A172 (cell line): Measurements from ENCODE around the gene TPD52L1. TPM values are rescaled to one million over a fixed set of nuclear protein-coding genes. Genes with fewer than 3 reads are reported as not detected.
A peak's percentile ranks its signal among the peaks of the same experiment; 100 is the strongest.

Source experiments
- DNase-seq: peaks from one replicate; pipeline ENCODE4 v3.0.0-alpha.2; 2015; ENCODE audit warnings: low spot score
- total RNA-seq: library from RNA; depleted of rRNA; stranded (reverse); fragments of >200 nt; shearing (Covaris generic); gene quantifications from 2 replicates; pipeline ENCODE4 v1.2.3, GENCODE V29; 2014; rRNA removed

Gene TPD52L1
- total RNA-seq, 1 experiment from 2014 or later = 2.9 TPM

GRCh38 chr6:125302840-125303511 is 149.4 kb downstream of the TPD52L1 start:
- DNase-seq = no peak

DNA sequence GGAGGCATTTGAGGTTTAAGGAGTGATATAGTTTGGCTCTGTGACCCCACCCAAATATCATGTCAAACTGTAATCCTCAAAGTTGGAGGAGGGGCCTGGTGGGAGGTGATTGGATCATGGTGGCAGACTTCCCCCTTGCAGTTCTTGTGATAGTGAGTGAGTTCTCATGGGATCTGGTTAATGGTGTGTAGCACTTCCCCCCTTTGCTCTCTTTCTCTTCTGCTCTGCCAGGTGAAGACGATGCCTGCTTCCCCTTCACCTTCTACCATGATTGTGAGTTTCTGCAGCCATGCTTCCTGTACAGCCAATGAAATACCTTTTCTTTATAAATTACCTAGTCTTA is 149.9 kb downstream of the TPD52L1 start:
- no peak for DNase-seq

- DNase-seq = no peak
Measured at GRCh38 chr6:125304970-125305660, 151.5 kb downstream of the TPD52L1 start.

GRCh38 chr6:125306756-125307149 is 153.2 kb downstream of the TPD52L1 start:
- no peak for DNase-seq

- DNase-seq = peak; percentile 17
Measured at GRCh38 chr6:125307150-125307838, 153.7 kb downstream of the TPD52L1 start.

- no peak for DNase-seq
Measured at GRCh38 chr6:125307964-125308615, 154.5 kb downstream of the TPD52L1 start.

DNA sequence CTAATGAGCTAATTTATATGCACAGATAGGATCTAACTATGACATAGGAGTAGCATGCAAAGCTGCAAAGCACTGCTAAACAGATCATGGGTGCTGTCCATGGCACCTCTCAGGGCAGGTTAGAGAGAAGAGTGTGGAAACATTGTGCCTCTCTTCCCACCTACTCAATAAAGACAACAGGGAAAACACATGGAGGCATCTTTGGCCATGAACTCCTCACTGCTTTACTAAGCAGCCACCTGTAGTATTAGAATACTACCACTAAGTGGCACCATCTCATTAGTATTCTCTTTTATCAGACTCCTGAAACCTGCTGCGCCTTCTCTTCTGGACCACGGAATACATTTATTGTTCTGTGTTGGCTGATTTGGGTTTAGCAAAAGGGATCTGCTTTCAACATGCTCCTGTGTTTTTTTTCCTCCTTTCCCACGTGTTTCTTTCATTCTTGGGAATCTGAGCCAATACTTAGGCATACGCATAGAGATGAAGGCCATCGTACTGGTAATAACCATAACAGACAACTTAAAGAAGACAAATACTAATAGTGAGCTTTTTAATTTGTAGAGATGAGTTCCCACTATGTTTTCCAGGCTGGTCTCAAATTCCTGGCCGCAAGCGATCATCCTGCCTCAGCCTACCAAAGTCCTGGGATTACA is 157.5 kb downstream of the TPD52L1 start:
- peak; percentile 60 for DNase-seq

- no peak for DNase-seq
Measured at GRCh38 chr6:125312478-125312877, 158.9 kb downstream of the TPD52L1 start.

DNA sequence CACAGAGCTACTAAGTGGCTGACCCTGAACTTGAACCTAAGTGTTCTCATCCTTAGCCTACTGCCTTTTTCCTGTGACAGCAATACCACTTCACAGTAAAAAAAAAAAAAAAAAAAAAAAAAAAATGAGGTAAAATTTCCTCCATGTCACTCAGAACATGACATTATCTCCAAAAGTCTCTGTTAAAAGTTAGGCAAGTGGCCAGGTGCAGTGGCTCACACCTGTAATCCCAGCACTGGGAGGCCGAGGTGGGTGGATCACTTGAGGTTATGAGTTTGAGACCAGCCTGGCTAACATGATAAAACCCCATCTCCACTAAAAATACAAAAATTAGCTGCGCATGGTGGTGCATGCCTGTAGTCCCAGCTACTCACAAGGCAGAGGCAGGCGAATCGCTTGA is 159.4 kb downstream of the TPD52L1 start:
- DNase-seq = no peak

Other genes with a start within 250 kb of the TPD52L1 start
- gene RNF217, start 191.3 kb upstream of the TPD52L1 start, total RNA-seq = 4.4 and 9.9 TPM in 2 replicates
- 95.8 and 113 TPM in 2 replicates for gene HDDC2, start 148.2 kb downstream of the TPD52L1 start, total RNA-seq